A549 (cell line): Measurements from ENCODE around the gene PDGFA.

Source experiments
- JUNB ChIP-seq: fragments of >200 bp; sonication (Bioruptor Twin); formaldehyde crosslinking; IDR thresholded peaks from 2 replicates; pipeline ENCODE4 v1.6.1; 2016
- MYC ChIP-seq: IDR thresholded peaks from 2 replicates; pipeline ENCODE4 v1.6.1; 2012; ENCODE audit warnings: mild to moderate bottlenecking, inconsistent platforms, low read length, improper control_type of control experiment, borderline replicate concordance

- TF ChIP-seq JUNB, result no peak
- TF ChIP-seq MYC, result no peak
Measured at GRCh38 chr7:481219-481930, 38.3 kb downstream of the PDGFA start.
